ENCODE data around the gene RAD18. TPM values are rescaled to one million over a fixed set of nuclear protein-coding genes. Genes with fewer than 3 reads are reported as not detected.

The RAD18 gene
- total RNA-seq, 1 donor from 2014 or later, result 15.7 TPM

DNA sequence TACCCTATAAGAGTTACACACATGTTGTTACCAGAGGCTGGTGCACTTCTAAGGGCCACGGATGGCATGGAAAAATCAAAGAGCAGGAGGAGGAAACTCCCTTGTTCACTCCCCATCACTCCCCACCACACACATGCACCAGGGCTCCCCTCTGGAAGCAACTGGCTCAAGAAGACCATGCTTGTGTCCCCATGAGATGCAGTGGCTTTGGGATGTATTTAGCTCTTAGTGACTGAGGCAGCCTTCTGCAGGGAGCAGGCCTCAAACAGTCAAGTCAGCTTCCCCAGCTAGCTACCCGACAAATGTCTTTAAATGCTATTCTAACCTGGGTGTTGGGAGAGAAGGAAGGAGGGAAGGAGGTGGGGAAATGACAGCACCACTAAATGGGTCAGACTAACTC lies 32.9 kb upstream of the RAD18 start:
- Histone ChIP-seq H3K27ac (ENCODE audit: low read depth, low read length) (peak overlapping the region; percentile 59), H3K27me3 (ENCODE audit: control insufficient read depth in 3 of 3, insufficient read depth in 3 of 3, low read length in 3 of 3) (peaks cover 0 to 4% (median 0%) of the 10 kb centered on the region in 3 donors)

DNA sequence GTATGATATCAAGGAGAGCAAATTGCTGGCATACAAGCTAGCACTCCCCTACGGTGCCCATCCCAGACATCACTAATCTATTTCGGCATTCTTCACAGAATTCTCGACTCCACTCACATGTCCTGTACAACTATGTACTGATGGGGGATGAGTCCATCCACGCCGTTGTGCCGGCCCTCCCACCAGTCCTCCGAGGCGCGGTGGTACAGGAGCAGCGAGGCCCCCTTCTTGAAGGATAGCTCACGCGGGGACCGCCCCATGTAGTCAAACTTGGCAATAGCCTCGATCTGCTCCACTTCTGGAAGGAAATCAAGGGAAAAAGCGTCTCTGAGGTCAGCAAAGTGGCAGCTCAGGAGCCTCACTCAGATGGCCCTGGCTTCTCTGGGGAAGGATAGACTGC lies 31.0 kb upstream of the RAD18 start:
- H3K36me3 ChIP-seq (ENCODE audit: control insufficient read depth in 3 of 3, insufficient read depth in 3 of 3, low read length in 3 of 3), result peaks cover 0 to 4% (median 0%) of the 10 kb centered on the region in 3 donors
- H3K9ac ChIP-seq (ENCODE audit: low read depth in 1 of 3, low read length in 3 of 3), result no peak overlapping the region
- no peak overlapping the region for H3K27ac ChIP-seq (ENCODE audit: low read depth, low read length)
- H3K4me3 ChIP-seq (ENCODE audit: low read length in 3 of 3), result no peak overlapping the region
- H3K27me3 ChIP-seq (ENCODE audit: control insufficient read depth in 3 of 3, insufficient read depth in 3 of 3, low read length in 3 of 3), result no peaks in the 10 kb centered on the region
- peaks cover 14 to 15% (median 14%) of the 10 kb centered on the region in 3 donors for H3K4me1 ChIP-seq (ENCODE audit: control insufficient read depth in 3 of 3, insufficient read depth in 3 of 3, low read length in 3 of 3)
- no peaks in the 10 kb centered on the region for H3K9me3 ChIP-seq (ENCODE audit: control insufficient read depth in 3 of 3, low read length in 3 of 3)

More for the DNA sequence above, 32.9 kb upstream of the RAD18 start:
- Histone ChIP-seq H3K9ac (ENCODE audit: low read depth in 1 of 3, low read length in 3 of 3) (no peak overlapping the region), H3K36me3 (ENCODE audit: control insufficient read depth in 3 of 3, insufficient read depth in 3 of 3, low read length in 3 of 3) (peaks cover 0 to 4% (median 0%) of the 10 kb centered on the region in 3 donors), H3K4me1 (ENCODE audit: control insufficient read depth in 3 of 3, insufficient read depth in 3 of 3, low read length in 3 of 3) (peaks cover 14 to 15% (median 14%) of the 10 kb centered on the region in 3 donors), H3K9me3 (ENCODE audit: control insufficient read depth in 3 of 3, low read length in 3 of 3) (no peaks in the 10 kb centered on the region), H3K4me3 (ENCODE audit: low read length in 3 of 3) (no peak overlapping the region)

- Histone ChIP-seq H3K9ac (ENCODE audit: low read depth in 1 of 3, low read length in 3 of 3) (no peak overlapping the region), H3K27ac (ENCODE audit: low read depth, low read length) (no peak overlapping the region), H3K4me3 (ENCODE audit: low read length in 3 of 3) (no peak overlapping the region), H3K4me1 (ENCODE audit: control insufficient read depth in 3 of 3, insufficient read depth in 3 of 3, low read length in 3 of 3) (peaks cover 14 to 15% (median 15%) of the 10 kb centered on the region in 3 donors), H3K9me3 (ENCODE audit: control insufficient read depth in 3 of 3, low read length in 3 of 3) (no peaks in the 10 kb centered on the region), H3K27me3 (ENCODE audit: control insufficient read depth in 3 of 3, insufficient read depth in 3 of 3, low read length in 3 of 3) (no peaks in the 10 kb centered on the region), H3K36me3 (ENCODE audit: control insufficient read depth in 3 of 3, insufficient read depth in 3 of 3, low read length in 3 of 3) (peaks cover 0 to 4% (median 0%) of the 10 kb centered on the region in 3 donors)
These were observed 30.1 kb upstream of the RAD18 start for GRCh38 chr3:8993331-8993730.

- peaks cover 0 to 4% (median 0%) of the 10 kb centered on the region in 3 donors for H3K36me3 ChIP-seq (ENCODE audit: control insufficient read depth in 3 of 3, insufficient read depth in 3 of 3, low read length in 3 of 3)
- H3K9me3 ChIP-seq (ENCODE audit: control insufficient read depth in 3 of 3, low read length in 3 of 3), result no peaks in the 10 kb centered on the region
- no peak overlapping the region for H3K9ac ChIP-seq (ENCODE audit: low read depth in 1 of 3, low read length in 3 of 3)
- peaks cover 14 to 17% (median 15%) of the 10 kb centered on the region in 3 donors for H3K4me1 ChIP-seq (ENCODE audit: control insufficient read depth in 3 of 3, insufficient read depth in 3 of 3, low read length in 3 of 3)
- no peak overlapping the region for H3K4me3 ChIP-seq (ENCODE audit: low read length in 3 of 3)
- no peak overlapping the region for H3K27ac ChIP-seq (ENCODE audit: low read depth, low read length)
- no peaks in the 10 kb centered on the region for H3K27me3 ChIP-seq (ENCODE audit: control insufficient read depth in 3 of 3, insufficient read depth in 3 of 3, low read length in 3 of 3)
These were observed 29.6 kb upstream of the RAD18 start for GRCh38 chr3:8992854-8993253.

- Histone ChIP-seq H3K9me3 (ENCODE audit: control insufficient read depth in 3 of 3, low read length in 3 of 3) (no peaks in the 10 kb centered on the region), H3K4me3 (ENCODE audit: low read length in 3 of 3) (no peak overlapping the region), H3K4me1 (ENCODE audit: control insufficient read depth in 3 of 3, insufficient read depth in 3 of 3, low read length in 3 of 3) (peaks cover 12 to 16% (median 13%) of the 10 kb centered on the region in 3 donors)
These were observed 28.9 kb upstream of the RAD18 start for GRCh38 chr3:8992199-8992598.

DNA sequence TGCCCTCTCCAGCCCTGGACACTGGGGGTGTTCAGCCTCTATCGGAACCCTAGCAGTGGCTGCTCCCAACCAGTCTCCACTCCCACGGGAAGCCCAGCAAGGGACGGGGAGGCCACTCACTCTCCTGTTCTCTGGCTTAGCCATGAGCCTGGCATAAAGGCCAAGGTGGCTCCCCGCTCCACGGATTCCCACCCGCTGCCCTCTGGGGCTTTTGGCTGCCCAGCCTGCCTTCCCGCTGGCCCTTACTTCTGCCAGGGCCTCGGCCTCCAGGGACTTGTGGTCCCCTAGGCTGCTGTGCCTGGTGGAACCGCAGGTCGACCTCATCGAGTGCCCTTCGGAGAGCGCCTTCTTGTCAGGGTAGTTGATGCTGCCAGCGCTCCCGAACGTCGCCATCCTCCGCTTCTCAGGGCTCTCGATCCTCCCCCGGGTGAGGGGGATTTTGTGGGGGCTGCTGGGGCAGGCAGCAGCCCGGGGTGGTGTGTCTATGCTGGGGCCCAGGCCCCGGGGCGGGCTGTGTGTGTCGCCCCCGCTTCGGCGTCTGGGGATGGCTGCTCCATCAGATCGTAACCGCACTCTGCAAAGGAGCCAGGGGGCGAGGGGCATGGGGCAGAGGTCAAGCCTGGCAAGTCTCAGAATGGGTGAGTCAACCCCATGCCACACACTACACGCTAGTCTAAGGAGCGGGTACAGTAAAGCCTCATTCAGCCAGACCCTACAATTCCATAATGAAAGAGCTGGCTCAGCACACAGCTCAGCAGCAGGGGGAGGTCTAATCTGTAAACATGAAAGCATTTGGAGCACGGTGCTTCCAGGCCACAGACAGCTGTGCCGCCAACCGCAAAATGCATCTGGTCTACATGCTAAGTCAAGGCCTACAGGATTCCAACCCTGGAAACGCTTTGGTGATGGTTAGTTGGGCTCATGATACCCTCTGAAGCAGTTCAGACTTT lies 27.3 kb upstream of the RAD18 start:
- no peak overlapping the region for H3K4me3 ChIP-seq (ENCODE audit: low read length in 3 of 3)
- H3K36me3 ChIP-seq (ENCODE audit: control insufficient read depth in 3 of 3, insufficient read depth in 3 of 3, low read length in 3 of 3), result peaks cover 0 to 4% (median 0%) of the 10 kb centered on the region in 3 donors
- no peaks in the 10 kb centered on the region for H3K27me3 ChIP-seq (ENCODE audit: control insufficient read depth in 3 of 3, insufficient read depth in 3 of 3, low read length in 3 of 3)
- H3K9ac ChIP-seq (ENCODE audit: low read depth in 1 of 3, low read length in 3 of 3), result no peak overlapping the region
- peaks cover 0 to 4% (median 0%) of the 10 kb centered on the region in 3 donors for H3K4me1 ChIP-seq (ENCODE audit: control insufficient read depth in 3 of 3, insufficient read depth in 3 of 3, low read length in 3 of 3)
- H3K9me3 ChIP-seq (ENCODE audit: control insufficient read depth in 3 of 3, low read length in 3 of 3), result no peaks in the 10 kb centered on the region
- H3K27ac ChIP-seq (ENCODE audit: low read depth, low read length), result no peak overlapping the region

More at GRCh38 chr3:8992199-8992598, 28.9 kb upstream of the RAD18 start:
- Histone ChIP-seq H3K36me3 (ENCODE audit: control insufficient read depth in 3 of 3, insufficient read depth in 3 of 3, low read length in 3 of 3) (peaks cover 0 to 4% (median 0%) of the 10 kb centered on the region in 3 donors), H3K9ac (ENCODE audit: low read depth in 1 of 3, low read length in 3 of 3) (no peak overlapping the region), H3K27ac (ENCODE audit: low read depth, low read length) (no peak overlapping the region), H3K27me3 (ENCODE audit: control insufficient read depth in 3 of 3, insufficient read depth in 3 of 3, low read length in 3 of 3) (no peaks in the 10 kb centered on the region)

GRCh38 chr3:8988791-8989558 lies 25.7 kb upstream of the RAD18 start:
- Histone ChIP-seq H3K9ac (ENCODE audit: low read depth in 1 of 3, low read length in 3 of 3) (no peak overlapping the region), H3K36me3 (ENCODE audit: control insufficient read depth in 3 of 3, insufficient read depth in 3 of 3, low read length in 3 of 3) (peaks cover 0 to 4% (median 0%) of the 10 kb centered on the region in 3 donors), H3K27me3 (ENCODE audit: control insufficient read depth in 3 of 3, insufficient read depth in 3 of 3, low read length in 3 of 3) (no peaks in the 10 kb centered on the region), H3K4me1 (ENCODE audit: control insufficient read depth in 3 of 3, insufficient read depth in 3 of 3, low read length in 3 of 3) (peaks cover 0 to 4% (median 0%) of the 10 kb centered on the region in 3 donors), H3K9me3 (ENCODE audit: control insufficient read depth in 3 of 3, low read length in 3 of 3) (no peaks in the 10 kb centered on the region), H3K4me3 (ENCODE audit: low read length in 3 of 3) (no peak overlapping the region), H3K27ac (ENCODE audit: low read depth, low read length) (no peak overlapping the region)

DNA sequence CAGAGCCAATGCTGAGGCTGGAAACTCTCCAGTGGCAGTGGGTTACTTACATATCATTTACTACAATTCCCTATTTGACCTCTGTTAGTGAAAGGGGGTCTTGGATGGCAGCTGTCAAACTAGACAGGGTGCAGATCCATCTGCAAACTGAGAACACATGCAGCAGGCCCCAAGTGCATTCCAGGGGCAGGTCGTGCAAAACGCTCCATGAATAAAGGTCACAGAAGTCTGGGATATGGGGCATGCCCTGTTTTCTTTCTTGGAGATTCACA lies 25.0 kb upstream of the RAD18 start:
- Histone ChIP-seq H3K36me3 (ENCODE audit: control insufficient read depth in 3 of 3, insufficient read depth in 3 of 3, low read length in 3 of 3) (peaks cover 0 to 4% (median 0%) of the 10 kb centered on the region in 3 donors), H3K27me3 (ENCODE audit: control insufficient read depth in 3 of 3, insufficient read depth in 3 of 3, low read length in 3 of 3) (no peaks in the 10 kb centered on the region), H3K4me1 (ENCODE audit: control insufficient read depth in 3 of 3, insufficient read depth in 3 of 3, low read length in 3 of 3) (peaks cover 0 to 4% (median 0%) of the 10 kb centered on the region in 3 donors), H3K4me3 (ENCODE audit: low read length in 3 of 3) (no peak overlapping the region), H3K9ac (ENCODE audit: low read depth in 1 of 3, low read length in 3 of 3) (no peak overlapping the region), H3K27ac (ENCODE audit: low read depth, low read length) (no peak overlapping the region), H3K9me3 (ENCODE audit: control insufficient read depth in 3 of 3, low read length in 3 of 3) (no peaks in the 10 kb centered on the region)

DNA sequence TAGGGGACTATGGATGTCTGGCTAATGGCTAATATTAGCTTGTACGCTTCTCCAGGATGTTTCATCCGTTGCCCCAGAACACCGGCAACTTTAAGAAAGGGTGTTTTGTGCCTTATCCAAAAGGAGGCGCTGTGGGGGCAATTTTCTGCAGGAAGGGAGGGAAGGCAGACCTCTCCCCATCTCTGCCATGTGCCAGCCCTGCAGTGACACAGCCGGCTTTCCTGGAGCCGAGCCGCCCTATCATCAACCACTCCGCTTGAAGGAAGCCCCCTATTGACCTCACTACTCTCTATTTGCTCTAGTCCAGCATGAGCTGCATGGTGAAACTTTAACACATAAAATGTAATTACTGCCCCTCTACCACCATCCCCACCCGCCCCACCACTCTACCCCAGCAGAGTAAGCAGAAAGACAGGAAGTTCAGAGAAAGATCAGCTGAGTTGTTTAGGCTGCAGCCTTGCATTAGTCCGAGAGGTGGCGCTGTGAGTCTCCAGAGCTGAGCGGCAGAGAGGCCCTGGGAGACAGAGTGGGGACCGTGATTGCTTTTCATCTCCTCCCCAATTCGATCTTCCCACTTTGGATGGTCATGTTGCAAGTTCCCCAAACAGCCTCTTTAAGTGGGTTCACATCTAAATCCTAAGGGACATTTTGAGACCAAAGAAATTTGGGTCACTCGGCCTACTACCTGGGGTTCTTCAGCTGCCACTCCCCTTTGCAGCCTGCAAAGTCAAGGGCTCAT lies 24.5 kb upstream of the RAD18 start:
- Histone ChIP-seq H3K9me3 (ENCODE audit: control insufficient read depth in 3 of 3, low read length in 3 of 3) (no peaks in the 10 kb centered on the region), H3K9ac (ENCODE audit: low read depth in 1 of 3, low read length in 3 of 3) (no peak overlapping the region), H3K27me3 (ENCODE audit: control insufficient read depth in 3 of 3, insufficient read depth in 3 of 3, low read length in 3 of 3) (no peaks in the 10 kb centered on the region), H3K27ac (ENCODE audit: low read depth, low read length) (no peak overlapping the region), H3K36me3 (ENCODE audit: control insufficient read depth in 3 of 3, insufficient read depth in 3 of 3, low read length in 3 of 3) (peaks cover 0 to 4% (median 0%) of the 10 kb centered on the region in 3 donors), H3K4me3 (ENCODE audit: low read length in 3 of 3) (no peak overlapping the region), H3K4me1 (ENCODE audit: control insufficient read depth in 3 of 3, insufficient read depth in 3 of 3, low read length in 3 of 3) (peaks cover 0 to 4% (median 0%) of the 10 kb centered on the region in 3 donors)
